HG03457 (cell line): ENCODE results near the gene EIF5A.
"Not testable (repeated sequence)": the region's sequence is repeated elsewhere in the genome, so short reads cannot be mapped to it uniquely, and the experiment has no call there.

Source experiments
- ATAC-seq: cut with Tn5 transposase; IDR thresholded peaks from one replicate; pipeline ENCODE4 v1.9.1; 2021; ENCODE audit warnings: moderate number of reproducible peaks; ENCODE audit not compliant: unreplicated experiment

The EIF5A gene

DNA sequence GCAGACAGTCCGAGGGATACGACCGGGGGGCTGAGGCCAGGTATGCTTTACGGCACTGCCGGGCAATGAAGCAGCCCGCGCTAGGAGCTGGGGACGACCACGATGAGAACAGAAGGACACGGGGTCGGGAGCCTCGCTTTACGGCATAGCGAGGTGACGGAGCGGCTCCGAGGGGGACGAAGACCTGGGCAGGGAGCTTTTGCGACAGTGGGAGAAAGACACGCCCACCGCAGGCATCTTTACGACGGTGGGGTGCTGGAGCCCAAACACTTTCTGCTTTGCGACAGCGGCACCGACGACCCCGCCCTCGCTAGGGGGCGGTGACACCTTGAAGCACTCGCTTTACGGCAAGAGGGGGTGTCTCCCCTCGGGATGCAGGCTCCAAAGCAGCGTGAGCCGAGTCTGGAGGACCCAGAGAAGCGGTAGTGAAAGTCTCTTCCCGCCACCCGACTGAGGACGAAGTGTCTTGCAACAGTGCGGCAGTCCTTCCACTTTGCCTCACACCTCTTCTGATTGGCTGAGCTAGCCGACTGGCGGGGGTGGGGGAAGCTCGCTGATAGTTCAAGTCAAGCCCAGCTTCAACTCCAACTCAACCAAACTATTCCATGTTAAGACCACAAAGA lies 22.1 kb downstream of the EIF5A start:
- peak; percentile 47 for ATAC-seq

DNA sequence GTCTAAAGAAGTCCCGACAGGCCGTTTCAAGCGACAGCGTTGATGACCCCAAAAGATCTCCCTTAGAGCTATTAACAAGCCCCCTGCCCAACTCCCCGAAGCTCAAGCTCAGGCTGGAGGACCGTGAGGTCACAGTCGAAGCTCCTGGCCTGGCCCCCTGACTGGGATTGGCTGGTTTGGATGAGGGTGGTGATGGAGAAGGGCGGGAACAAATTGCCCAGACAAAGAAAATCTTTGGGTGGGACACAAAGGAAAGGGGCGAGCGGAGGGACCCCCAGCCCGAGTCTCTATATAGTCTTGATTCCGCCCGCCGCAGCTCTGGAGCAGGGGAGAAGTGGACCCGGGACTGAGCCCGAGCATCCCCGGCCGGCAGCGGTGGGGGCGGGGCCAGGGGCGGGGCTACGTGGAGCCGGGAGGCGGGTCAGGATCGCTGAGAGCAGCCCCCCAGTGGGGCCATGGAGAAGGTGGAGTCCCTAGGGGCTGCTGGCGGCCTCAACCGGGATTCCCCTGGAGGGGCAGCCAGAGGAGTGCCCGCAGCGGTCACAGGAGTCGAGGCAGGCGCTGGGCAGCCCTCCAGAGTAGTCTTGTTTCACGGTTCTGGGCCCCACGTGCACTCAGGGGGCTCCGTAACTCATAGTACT lies 22.7 kb downstream of the EIF5A start:
- ATAC-seq, result peak; percentile 36

DNA sequence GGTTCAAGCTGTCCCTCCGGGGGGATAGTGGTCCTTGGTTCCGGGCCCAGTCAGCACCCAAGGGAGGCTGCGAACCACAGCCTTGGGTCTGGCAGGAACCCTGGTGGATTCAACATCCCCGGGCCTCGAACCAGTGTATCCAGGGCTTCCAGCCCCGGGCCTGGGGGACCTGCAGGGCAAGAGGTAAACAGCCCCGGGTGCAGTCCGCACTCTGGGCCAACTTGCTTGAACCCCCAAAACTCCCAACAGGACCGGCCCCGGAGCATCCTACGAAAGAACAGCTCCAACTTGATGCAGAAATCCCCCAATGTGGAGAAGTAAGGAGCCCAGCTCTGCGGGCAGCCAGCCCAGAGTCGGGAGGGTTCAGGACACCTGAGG lies 23.2 kb downstream of the EIF5A start:
- ATAC-seq, result no peak

DNA sequence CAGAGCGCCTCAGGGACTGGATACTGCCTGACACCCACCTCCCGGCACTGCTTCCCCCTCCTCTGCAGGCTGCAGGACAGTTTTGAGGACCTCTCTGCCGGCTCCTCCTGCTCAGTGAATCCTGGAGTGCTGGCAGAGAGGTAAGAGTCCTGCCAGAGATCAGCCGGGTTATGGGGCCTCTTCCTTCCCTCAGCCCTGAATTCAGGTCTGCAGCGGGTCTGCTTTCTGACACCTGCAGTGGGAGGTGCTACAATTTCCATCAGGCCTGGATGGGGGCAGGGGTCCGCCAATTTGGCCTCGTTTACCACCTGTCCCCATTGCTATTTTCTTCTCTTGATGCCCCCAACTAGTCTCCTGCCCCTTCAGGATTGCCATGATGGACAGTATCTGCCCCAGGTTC lies 24.7 kb downstream of the EIF5A start:
- no peak for ATAC-seq

DNA sequence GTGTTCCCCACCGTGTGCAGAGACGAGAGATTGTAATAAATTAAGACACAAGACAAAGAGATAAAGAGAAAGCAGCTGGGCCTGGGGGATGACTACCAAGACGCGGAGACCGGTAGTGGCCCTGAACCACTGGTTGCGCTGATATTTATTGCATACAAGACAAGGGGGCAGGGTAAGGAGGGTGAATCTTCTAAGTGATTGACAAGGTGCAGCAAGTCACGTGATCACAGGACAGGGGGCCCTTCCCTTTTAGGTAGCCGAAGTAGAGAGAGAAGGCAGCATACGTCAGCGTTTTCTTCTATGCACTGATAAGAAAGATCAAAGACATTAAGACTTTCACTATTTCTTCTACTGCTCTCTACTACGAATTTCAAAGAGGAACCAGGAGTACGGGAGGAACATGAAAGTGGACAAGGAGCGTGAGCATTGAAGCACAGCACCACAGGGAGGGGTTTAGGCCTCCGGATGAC lies 25.2 kb downstream of the EIF5A start:
- not testable (repeated sequence) for ATAC-seq

DNA sequence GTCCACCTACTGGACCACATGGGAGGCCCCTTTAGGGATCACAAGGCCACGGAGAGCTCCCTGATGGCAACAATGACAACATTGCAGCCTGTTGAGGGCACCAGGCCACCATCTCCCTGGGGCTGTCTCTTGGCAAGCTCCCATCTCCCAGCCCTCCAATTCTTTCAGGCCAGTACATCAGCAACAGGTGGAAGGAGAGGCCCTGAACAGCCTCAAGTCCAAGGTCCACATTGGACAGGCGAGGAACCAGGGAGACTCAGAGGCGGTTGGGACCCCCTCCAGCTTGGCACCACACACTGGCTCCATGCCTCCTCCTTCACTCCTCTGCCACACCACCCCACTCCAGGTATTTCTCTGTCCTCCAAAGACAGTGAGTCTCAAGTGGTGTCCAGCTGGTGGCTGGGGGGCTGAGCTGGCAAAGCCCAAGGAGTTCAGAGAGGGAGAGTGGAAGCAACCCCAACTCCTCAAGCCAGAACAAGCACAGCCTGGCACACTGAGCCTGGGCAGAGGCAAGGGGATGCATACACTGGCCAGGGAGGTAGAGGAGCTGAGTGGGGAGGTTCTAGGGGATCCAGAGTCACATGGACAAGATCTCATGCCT lies 27.6 kb downstream of the EIF5A start:
- ATAC-seq, result no peak

DNA sequence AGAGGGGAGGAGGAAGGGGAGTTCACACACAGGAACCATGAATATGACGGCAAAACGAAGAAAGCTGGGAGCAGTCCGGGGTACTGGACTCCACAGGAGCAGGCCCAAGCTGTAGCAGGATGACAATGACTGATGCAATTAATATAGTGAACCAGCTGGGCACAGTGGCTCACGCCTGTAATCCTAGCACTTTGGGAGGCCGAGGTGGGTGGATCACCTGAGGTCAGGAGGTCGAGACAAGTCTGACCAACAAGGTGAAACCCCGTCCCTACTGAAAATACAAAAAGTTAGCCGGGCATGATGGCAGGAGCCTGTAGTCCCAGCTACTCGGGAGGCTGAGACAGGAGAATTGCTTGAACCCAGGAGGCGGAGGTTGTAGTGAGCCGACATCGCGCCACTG lies 28.3 kb downstream of the EIF5A start:
- ATAC-seq, result not testable (repeated sequence)

DNA sequence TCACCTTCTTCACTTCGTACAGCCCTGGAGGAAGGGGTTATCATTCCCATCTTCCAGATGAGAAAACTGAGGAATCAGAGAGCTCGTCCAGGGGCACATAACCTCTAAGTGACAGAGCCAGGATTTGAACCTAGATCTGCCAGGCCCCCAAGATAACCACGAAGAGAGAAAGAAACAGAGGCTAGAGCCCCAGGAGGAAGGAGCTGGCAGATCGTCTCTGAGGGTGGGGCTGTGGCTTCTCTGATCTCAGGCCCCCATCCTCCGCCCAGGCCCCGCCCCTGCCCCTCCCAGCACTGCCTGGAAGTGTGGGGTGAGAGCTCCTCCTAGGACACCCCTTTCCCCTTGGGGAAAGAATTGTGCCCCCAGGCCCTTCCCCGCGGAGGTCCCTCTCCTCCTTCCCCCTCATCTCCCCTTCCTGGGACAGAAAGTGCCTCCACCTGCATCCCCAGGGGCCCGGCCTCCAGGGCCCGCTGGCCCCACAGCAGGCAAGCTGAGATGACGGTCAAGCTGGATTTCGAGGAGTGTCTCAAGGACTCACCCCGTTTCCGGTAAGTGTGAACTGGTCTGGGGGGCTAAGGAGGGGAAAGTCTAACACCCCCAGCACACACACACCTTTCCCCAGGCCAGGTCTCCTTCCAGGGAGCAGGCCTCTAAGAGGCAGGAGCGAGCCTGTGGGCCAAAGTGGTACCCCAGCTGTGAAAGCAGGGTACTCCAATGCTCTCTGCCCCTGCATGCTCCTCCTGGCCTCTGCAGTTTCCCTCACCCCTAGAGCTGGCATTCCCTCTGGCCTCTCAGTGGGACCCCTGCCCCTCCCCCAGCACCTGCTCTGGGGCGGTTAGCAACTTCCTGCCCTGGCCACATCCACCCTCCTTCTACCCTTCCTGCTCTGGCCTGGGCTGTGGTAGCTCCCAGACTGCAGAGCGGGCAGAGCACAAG lies 29.1 kb downstream of the EIF5A start, which contains the start of gene ACAP1:
TSS of gene ACAP1 (plus strand) at position 290 of the 936 bp plus-strand sequence. CDS start at position 496, 206 bp downstream.
- no peak for ATAC-seq

DNA sequence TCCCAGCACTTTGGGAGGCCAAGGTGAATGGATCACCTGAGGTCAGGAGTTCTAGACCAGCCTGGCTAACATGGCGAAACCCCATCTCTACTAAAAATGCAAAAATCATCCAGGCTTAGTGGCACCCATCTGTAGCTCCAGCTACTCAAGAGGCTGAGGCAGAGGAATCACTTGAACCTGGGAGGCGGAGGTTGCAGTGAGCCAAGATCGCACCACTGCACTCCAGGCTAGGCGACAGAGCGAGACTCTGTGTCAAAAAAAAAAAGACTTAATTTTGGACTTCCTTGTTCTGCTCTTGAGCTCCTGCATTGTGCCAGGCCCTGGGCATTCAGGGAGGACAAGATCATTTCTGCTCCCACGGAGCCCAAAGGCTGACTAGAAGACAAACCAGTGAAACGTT lies 30.2 kb downstream of the EIF5A start:
- ATAC-seq, result not testable (repeated sequence)

DNA sequence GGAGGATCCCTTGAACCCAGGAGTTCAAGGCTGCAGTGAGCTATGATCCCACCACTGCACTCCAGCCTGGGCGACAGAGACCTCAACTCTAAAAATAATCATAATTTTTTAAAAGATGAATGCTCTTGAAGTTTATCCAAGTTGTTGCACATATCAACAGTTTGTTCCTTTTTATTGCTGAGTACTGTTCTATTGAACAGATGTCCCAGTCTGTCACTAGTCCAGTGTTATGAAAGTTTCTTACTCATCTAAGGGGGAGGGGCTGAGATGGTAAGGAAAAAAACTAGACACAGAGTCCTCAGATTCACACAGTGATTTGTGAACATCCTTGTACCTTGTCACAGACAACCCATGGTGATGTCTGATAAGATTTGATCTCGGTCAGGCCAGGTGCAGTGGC lies 32.8 kb downstream of the EIF5A start:
- ATAC-seq, result no peak

DNA sequence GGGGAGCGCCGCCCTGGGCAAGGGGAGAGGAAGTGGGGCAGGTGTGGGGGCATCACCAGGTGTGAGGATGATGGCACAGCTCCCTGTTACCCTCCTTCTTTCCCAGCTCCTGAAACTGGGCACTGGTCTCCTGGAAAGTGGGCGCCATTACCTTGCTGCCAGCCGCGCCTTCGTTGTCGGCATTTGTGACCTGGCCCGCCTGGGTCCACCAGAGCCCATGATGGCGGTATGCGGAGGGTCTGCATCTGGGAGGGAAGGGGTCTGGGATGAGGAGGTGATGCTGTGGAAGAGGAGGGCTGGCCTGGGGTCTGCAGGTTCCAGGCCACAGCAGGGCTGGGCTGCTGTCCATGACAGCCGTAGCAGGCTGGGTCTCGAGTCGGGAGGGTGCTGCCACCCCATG lies 34.4 kb downstream of the EIF5A start:
- no peak for ATAC-seq

DNA sequence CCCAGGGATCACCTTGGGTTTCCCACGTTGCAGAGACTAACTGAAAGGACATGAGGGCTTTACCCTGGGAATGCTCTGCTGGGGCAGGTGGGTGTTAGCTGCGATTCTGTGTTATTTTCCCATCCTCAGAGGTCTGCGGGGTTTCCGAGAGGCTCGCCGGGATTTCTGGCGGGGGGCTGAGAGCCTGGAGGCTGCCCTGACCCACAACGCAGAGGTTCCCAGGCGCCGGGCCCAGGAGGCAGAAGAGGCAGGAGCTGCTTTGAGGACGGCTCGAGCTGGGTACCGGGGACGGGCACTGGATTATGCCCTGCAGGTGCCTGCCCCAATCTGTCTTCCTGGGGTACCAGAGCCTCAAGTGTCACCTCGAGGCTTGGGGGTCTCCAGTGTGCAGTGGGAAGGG lies 35.8 kb downstream of the EIF5A start:
- ATAC-seq, result no peak

DNA sequence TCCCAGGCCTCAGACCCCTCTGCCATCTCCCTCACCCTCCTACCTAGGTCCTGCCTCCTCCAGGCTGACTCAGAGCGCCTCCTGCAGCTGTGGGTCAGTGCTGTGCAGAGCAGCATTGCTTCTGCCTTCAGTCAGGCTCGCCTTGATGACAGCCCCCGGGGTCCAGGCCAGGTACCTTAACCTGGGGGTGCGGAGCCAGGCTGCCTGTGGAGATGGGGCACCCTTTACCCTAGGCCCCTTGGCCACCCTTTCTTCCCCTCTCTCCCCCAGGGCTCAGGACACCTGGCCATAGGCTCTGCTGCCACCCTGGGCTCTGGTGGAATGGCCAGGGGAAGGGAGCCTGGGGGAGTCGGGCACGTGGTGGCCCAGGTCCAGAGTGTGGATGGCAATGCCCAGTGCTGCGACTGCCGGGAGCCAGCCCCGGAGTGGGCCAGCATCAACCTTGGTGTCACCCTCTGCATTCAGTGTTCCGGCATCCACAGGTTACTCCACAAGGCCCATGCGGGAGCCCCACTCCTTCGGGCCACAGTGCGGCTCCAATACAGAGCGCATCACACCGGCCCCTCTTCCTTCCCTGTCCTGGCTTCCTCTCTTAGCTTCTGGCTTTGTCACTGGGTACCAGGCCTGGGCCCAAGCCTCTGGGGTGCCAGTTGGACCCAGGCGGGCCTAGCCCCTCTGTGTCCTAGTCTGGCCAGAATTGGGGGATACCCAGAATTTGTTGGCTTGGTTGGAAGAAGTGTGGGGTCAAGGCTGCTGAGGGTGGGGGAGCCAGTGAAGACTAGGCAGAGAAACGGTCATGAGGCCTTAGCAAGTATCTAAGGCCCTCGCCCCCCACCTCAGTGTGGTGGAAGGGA lies 39.6 kb downstream of the EIF5A start:
- ATAC-seq, result no peak

DNA sequence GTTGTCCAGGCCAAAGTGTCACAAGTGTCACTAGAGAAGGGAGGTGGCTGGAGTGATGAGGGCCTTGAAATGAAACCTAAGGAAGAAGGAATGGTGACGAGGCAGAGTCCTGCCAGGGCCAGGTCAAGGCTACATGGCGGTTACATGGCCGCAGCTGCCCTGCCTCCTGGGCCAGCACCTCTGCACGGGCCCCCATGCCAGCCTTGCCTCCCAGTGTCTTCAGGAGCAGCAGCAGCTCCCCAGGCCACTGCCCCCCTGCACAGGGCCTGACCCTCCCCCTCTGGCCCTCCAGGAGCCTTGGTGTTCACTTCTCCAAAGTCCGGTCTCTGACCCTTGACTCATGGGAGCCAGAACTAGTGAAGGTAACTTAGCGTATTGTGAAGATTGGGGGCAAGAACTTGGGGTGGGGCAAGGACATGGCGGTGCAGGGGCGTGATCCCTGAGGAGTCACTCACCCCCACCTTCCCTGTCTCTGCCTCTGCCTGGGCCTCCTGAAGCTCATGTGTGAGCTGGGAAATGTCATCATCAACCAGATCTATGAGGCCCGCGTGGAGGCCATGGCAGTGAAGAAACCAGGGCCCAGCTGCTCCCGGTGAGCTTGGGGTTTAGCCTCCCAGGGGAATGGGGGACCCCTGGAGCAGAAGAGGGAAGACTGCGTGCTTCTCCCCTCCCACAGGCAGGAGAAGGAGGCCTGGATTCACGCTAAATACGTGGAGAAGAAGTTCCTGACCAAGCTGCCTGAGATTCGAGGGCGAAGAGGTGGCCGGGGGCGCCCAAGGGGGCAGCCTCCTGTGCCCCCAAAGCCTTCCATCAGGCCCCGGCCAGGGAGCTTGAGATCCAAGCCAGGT lies 40.4 kb downstream of the EIF5A start:
- no peak for ATAC-seq

DNA sequence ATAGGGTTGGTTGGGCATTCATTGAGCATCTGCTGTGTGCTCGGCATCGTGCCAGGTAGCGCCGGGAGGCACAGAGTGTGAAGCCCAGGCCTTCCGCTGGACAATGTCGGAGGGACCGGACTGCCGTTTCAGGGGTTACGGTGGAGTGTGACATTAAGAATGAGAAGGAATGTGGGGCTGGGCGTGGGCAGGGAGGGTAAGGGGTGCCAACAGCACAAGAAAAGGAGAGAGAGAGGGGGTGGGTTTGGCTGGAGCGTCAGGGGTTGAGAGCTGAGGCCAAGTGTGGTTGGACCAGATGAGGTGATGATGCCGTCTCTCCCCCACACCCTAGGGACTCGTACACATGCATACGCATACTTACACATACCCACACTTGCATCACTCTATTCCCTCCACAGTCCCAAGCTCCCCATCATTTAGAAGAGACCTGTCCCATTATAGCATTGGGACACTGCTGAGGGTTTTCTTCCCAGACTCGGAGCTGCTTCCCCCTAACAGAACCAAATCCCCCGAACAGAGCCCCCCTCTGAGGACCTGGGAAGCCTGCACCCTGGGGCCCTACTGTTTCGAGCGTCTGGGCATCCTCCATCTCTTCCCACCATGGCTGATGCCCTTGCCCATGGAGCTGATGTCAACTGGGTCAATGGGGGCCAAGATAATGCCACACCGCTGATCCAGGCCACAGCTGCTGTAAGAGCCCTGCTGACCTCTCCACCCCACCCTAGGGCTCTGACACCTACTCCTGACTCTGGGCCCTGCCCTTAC lies 41.2 kb downstream of the EIF5A start:
- no peak for ATAC-seq

DNA sequence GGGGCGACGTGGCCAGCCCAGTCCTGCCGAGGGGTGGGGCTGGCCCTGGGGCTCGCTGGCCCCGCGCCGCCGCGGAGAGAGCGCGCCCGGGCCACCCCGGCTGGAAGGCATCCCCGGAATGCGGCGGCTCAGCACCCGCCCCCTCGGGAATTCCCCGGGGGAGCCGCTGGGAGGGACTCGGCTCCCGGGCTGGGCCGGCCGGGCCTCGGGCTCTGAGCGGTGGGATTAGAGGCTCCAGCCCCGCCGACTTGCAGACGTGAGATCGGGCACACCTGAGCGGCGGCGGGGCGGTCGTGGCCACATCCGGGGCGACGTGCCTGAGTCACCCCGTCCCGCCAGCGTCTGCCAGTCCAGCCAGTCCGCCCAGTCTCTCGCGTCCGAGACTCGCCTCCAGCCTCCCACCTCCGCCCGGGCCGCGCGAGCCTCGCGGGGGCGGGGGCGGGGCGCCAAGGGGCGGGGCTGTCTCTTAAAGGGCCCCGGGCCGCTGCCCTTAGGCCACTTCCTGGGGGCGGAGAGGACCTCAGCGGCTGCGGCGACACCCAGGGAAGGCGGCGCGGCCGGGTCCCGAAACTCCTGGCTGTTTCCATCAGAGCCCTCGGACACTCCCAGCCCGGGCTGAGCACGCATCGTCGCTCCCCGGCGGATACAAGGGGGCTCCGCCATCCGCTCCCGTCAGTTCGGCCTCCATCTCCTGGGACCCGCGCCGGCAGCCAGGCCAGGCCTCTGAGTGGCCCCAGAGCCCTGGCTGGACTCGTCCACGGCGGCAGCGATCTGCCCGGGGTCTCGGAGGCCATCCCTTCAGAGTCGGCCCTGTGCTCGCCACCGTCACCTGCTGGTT lies 44.5 kb downstream of the EIF5A start, which contains the start of gene KCTD11:
TSS of gene KCTD11 (plus strand) at position 498 of the 838 bp plus-strand sequence.
- no peak for ATAC-seq

DNA sequence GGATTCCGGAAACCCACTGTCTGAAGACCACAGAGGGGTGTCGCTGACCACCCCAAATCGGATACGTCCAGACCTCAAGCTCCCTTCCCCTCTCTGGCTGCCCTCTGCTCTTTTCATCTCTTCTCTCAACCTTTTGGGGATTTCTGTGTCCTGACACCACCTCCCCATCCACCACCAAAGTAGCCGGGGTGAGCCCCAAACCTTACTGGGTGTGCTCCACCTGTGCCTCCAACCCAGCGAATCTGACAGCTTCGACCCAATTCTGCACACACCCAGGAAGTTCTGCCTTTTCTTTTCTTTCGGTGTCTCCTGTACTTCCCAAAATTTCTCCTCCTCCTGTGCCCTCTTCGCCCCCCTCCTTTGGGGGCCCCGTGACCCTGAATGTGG lies 45.1 kb downstream of the EIF5A start:
- no peak for ATAC-seq
